Ishikawa (cell line): ENCODE results near the gene TMEM132D.

Source experiments
- CEBPB ChIP-seq: IDR thresholded peaks from 2 replicates; pipeline ENCODE4 v1.6.1; 2012
- CREB1 ChIP-seq: IDR thresholded peaks from 2 replicates; pipeline ENCODE4 v1.6.1; 2012; ENCODE audit warnings: low read depth
- EGR1 ChIP-seq: IDR thresholded peaks from 2 replicates; pipeline ENCODE4 v1.6.1; 2012
- EP300 ChIP-seq: IDR thresholded peaks from 2 replicates; pipeline ENCODE4 v1.6.1; 2012; ENCODE audit warnings: borderline replicate concordance
- FOXM1 ChIP-seq: IDR thresholded peaks from 2 replicates; pipeline ENCODE4 v1.6.1; 2012; ENCODE audit warnings: low read depth, borderline replicate concordance
- NFIC ChIP-seq: IDR thresholded peaks from 2 replicates; pipeline ENCODE4 v1.6.1; 2012
- RAD21 ChIP-seq: IDR thresholded peaks from 2 replicates; pipeline ENCODE4 v1.6.1; 2012; ENCODE audit warnings: low read depth
- TAF1 ChIP-seq: IDR thresholded peaks from 2 replicates; pipeline ENCODE4 v1.6.1; 2012; ENCODE audit warnings: low read depth, mild to moderate bottlenecking
- TCF12 ChIP-seq: IDR thresholded peaks from 2 replicates; pipeline ENCODE4 v1.6.1; 2012; ENCODE audit warnings: low read depth
- TEAD4 ChIP-seq: IDR thresholded peaks from 2 replicates; pipeline ENCODE4 v1.6.1; 2012
- USF1 ChIP-seq: IDR thresholded peaks from 2 replicates; pipeline ENCODE4 v1.6.1; 2012
- YY1 ChIP-seq: IDR thresholded peaks from 2 replicates; pipeline ENCODE4 v1.6.1; 2012; ENCODE audit warnings: low read depth
- ZBTB7A ChIP-seq: IDR thresholded peaks from 2 replicates; pipeline ENCODE4 v1.6.1; 2012; ENCODE audit warnings: low read depth
- TF ChIP-seq, protein P1 (sequence below): IDR thresholded peaks from 2 replicates; pipeline ENCODE4 v1.6.1; 2012
- TF ChIP-seq, protein P2 (sequence below): IDR thresholded peaks from 2 replicates; pipeline ENCODE4 v1.6.1; 2012; ENCODE audit warnings: low read depth, mild to moderate bottlenecking

The TMEM132D gene

DNA sequence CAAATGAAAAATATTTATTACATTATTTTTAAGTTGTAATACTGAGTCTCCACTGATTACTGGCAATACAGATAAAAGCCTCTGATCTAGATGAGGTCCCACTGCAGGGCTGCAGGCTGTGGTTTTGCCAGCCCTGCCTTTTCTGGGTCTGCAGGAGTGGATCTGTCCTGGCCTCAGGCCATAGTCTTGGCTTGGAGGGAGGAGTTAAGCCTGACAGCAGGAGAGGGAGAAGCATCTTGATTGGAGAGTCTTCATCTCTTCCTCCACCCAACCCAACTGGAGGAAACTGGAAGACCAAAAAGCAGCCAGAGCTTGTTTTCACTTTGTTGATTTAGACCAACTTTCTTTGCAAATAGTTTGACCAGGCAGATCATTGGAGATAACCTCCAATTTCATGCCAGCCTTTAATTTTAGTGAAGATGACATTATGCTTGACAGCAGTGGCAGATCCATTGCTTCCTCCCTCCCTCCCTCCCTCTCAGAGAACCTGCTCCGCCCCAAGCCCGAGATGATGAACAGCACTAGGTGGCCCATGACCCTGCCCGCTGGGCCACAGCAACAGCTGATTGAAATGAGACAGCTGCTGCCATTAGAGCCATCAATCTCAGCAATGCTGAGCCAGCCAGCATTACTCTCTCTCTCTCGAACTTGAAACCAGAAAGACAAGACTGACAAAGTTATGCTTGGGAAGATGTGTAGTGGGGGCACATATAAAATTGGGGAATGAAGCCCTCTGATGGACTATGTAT, 828.2 kb downstream of the TMEM132D start:
- TF ChIP-seq EP300 = no peak
- no peak for TF ChIP-seq EGR1
- TF ChIP-seq TCF12 = no peak
- TF ChIP-seq, protein P1, sequence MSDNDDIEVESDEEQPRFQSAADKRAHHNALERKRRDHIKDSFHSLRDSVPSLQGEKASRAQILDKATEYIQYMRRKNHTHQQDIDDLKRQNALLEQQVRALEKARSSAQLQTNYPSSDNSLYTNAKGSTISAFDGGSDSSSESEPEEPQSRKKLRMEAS = no peak
- TF ChIP-seq YY1 = no peak
- TF ChIP-seq TAF1 = no peak
- TF ChIP-seq NFIC = no peak
- no peak for TF ChIP-seq FOXM1
- TF ChIP-seq CEBPB = no peak

DNA sequence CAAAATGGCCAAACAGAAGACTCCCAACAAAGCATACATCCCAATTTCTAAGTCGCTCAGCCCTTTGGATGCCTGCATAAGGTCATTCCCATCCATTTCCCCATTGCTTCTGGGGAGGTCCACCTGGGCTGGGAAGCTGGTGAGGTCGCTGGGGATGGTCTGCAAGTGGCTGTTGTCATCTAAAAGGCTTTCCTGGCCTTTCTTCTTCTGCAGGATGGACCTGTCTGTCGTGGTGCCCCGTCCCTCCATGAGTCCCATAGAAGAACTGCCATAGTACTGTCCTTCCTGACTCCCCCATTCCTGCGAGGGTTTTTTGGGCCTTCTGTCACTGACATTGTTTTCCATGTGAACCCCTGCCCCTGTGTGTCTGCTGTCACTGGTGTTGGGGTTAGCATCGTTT, 829.4 kb downstream of the TMEM132D start:
- TF ChIP-seq RAD21 (no peak), TCF12 (no peak), USF1 (no peak), CREB1 (no peak), TAF1 (no peak), FOXM1 (no peak), EP300 (no peak), YY1 (no peak), TEAD4 (no peak), EGR1 (no peak), CEBPB (no peak)
- TF ChIP-seq, protein P2, sequence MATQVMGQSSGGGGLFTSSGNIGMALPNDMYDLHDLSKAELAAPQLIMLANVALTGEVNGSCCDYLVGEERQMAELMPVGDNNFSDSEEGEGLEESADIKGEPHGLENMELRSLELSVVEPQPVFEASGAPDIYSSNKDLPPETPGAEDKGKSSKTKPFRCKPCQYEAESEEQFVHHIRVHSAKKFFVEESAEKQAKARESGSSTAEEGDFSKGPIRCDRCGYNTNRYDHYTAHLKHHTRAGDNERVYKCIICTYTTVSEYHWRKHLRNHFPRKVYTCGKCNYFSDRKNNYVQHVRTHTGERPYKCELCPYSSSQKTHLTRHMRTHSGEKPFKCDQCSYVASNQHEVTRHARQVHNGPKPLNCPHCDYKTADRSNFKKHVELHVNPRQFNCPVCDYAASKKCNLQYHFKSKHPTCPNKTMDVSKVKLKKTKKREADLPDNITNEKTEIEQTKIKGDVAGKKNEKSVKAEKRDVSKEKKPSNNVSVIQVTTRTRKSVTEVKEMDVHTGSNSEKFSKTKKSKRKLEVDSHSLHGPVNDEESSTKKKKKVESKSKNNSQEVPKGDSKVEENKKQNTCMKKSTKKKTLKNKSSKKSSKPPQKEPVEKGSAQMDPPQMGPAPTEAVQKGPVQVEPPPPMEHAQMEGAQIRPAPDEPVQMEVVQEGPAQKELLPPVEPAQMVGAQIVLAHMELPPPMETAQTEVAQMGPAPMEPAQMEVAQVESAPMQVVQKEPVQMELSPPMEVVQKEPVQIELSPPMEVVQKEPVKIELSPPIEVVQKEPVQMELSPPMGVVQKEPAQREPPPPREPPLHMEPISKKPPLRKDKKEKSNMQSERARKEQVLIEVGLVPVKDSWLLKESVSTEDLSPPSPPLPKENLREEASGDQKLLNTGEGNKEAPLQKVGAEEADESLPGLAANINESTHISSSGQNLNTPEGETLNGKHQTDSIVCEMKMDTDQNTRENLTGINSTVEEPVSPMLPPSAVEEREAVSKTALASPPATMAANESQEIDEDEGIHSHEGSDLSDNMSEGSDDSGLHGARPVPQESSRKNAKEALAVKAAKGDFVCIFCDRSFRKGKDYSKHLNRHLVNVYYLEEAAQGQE = no peak
- TF ChIP-seq, protein P1 = no peak

GRCh38 chr12:129073157-129073915, 830.5 kb downstream of the TMEM132D start:
- no peak for TF ChIP-seq CREB1
- TF ChIP-seq TCF12 = no peak
- no peak for TF ChIP-seq TAF1
- no peak for TF ChIP-seq USF1
- TF ChIP-seq RAD21 = no peak
- TF ChIP-seq, protein P2 = no peak
- no peak for TF ChIP-seq YY1
- TF ChIP-seq CEBPB = no peak
- TF ChIP-seq EP300 = no peak
- no peak for TF ChIP-seq FOXM1
- TF ChIP-seq, protein P1 = no peak
- TF ChIP-seq NFIC = no peak
- TF ChIP-seq ZBTB7A = no peak

DNA sequence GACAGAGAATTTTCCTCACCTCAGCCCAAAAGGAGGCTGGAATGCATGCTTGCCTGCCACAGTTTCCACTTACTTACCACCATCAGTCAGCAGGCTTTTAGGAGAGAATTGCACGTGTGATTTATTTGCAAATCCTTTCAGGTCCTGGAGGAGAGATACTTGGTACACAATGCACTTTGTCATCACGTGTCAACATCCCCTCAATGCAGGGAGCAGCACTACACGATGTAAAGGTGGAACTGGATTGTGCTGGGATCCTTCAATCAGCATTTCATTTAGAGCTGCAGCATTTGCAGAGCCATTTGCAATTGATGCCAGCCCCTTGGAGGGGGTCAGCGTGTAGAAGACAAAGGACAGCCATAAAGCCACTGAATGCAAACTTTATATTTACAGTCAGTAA, 832.5 kb downstream of the TMEM132D start:
- TF ChIP-seq CREB1 (no peak), EGR1 (no peak), YY1 (no peak), CEBPB (no peak), FOXM1 (no peak), EP300 (no peak), RAD21 (no peak), ZBTB7A (no peak)
- TF ChIP-seq, protein P1 = no peak
- TF ChIP-seq, protein P2 = no peak
